Stimulated activated naive CD8-positive, alpha-beta T cell treated with anti-CD3 and anti-CD28 coated beads, Interleukin-15, Interleukin-2, amounts not matched to agents 100 ng/mL and 50 ng/mL, for 24 hours (primary cell): ENCODE measurements around the gene NASP.

ENCODE experiments used
- H3K27ac Mint-ChIP-seq: one replicate; pipeline ENCODE4 v1.8.0; 2021; ENCODE audit warnings: mild to moderate bottlenecking, mixed read lengths
- H3K27me3 Mint-ChIP-seq: one replicate; pipeline ENCODE4 v1.8.0; 2021; ENCODE audit warnings: mixed read lengths
- H3K36me3 Mint-ChIP-seq: one replicate; pipeline ENCODE4 v1.8.0; 2021; ENCODE audit warnings: low read depth, mixed read lengths
- H3K4me1 Mint-ChIP-seq: one replicate; pipeline ENCODE4 v1.8.0; 2021; ENCODE audit warnings: low read depth, mixed read lengths
- H3K4me3 Mint-ChIP-seq: one replicate; pipeline ENCODE4 v1.8.0; 2021; ENCODE audit warnings: mild to moderate bottlenecking, mixed read lengths
- H3K9me3 Mint-ChIP-seq: one replicate; pipeline ENCODE4 v1.8.0; 2021; ENCODE audit warnings: mixed read lengths

Gene NASP

GRCh38 chr1:45583666-45584350 lies at the start of gene NASP:
Gene NASP, plus strand, starts transcription at chr1:45584041. Its CDS starts 106 bp downstream, at chr1:45584147.
- peak within 1 kb of the TSS; percentile 96 for H3K4me3 Mint-ChIP-seq
- H3K9me3 Mint-ChIP-seq, result no peaks in the 10 kb centered on the region
- H3K27me3 Mint-ChIP-seq, result no peaks in the 10 kb centered on the region
- peaks cover 36% of the 10 kb centered on the region for H3K4me1 Mint-ChIP-seq
- peak within 1 kb of the TSS; percentile 98 for H3K27ac Mint-ChIP-seq
- peaks cover 23% of the 10 kb centered on the region for H3K36me3 Mint-ChIP-seq

GRCh38 chr1:45535988-45536766 lies 47.7 kb upstream of the NASP start:
- Mint-ChIP-seq H3K9me3 (no peaks in the 10 kb centered on the region), H3K27me3 (peaks cover 3% of the 10 kb centered on the region), H3K36me3 (no peaks in the 10 kb centered on the region), H3K4me1 (peaks cover 27% of the 10 kb centered on the region), H3K4me3 (no peak overlapping the region), H3K27ac (peak overlapping the region; percentile 42)

GRCh38 chr1:45536886-45537285 lies 47.0 kb upstream of the NASP start:
- Mint-ChIP-seq H3K9me3 (no peaks in the 10 kb centered on the region), H3K36me3 (no peaks in the 10 kb centered on the region), H3K27ac (peak overlapping the region; percentile 5), H3K27me3 (peaks cover 3% of the 10 kb centered on the region), H3K4me3 (no peak overlapping the region), H3K4me1 (peaks cover 28% of the 10 kb centered on the region)

GRCh38 chr1:45541193-45541592 lies 42.6 kb upstream of the NASP start:
- Mint-ChIP-seq H3K27ac (no peak overlapping the region), H3K4me1 (peaks cover 57% of the 10 kb centered on the region)

GRCh38 chr1:45542591-45542990 lies 41.2 kb upstream of the NASP start:
- Mint-ChIP-seq H3K4me3 (no peak overlapping the region), H3K27ac (no peak overlapping the region), H3K9me3 (no peaks in the 10 kb centered on the region), H3K27me3 (no peaks in the 10 kb centered on the region), H3K4me1 (peaks cover 51% of the 10 kb centered on the region), H3K36me3 (no peaks in the 10 kb centered on the region)

More at GRCh38 chr1:45541193-45541592, 42.6 kb upstream of the NASP start:
- Mint-ChIP-seq H3K9me3 (no peaks in the 10 kb centered on the region), H3K27me3 (no peaks in the 10 kb centered on the region), H3K36me3 (no peaks in the 10 kb centered on the region), H3K4me3 (no peak overlapping the region)

GRCh38 chr1:45543581-45544417 lies 40.0 kb upstream of the NASP start:
- no peaks in the 10 kb centered on the region for H3K27me3 Mint-ChIP-seq
- peaks cover 50% of the 10 kb centered on the region for H3K4me1 Mint-ChIP-seq
- no peaks in the 10 kb centered on the region for H3K9me3 Mint-ChIP-seq
- peak overlapping the region; percentile 89 for H3K27ac Mint-ChIP-seq
- peak overlapping the region; percentile 71 for H3K4me3 Mint-ChIP-seq
- H3K36me3 Mint-ChIP-seq, result no peaks in the 10 kb centered on the region

- Mint-ChIP-seq H3K9me3 (no peaks in the 10 kb centered on the region), H3K36me3 (no peaks in the 10 kb centered on the region), H3K4me1 (peaks cover 52% of the 10 kb centered on the region), H3K4me3 (peak overlapping the region; percentile 71), H3K27ac (peak overlapping the region; percentile 89), H3K27me3 (no peaks in the 10 kb centered on the region)
Observed at GRCh38 chr1:45544530-45544929, 39.3 kb upstream of the NASP start.

GRCh38 chr1:45545019-45545493 lies 38.8 kb upstream of the NASP start:
- H3K4me3 Mint-ChIP-seq, result peak overlapping the region; percentile 56
- peak overlapping the region; percentile 77 for H3K27ac Mint-ChIP-seq
- H3K9me3 Mint-ChIP-seq, result no peaks in the 10 kb centered on the region
- H3K27me3 Mint-ChIP-seq, result no peaks in the 10 kb centered on the region
- peaks cover 55% of the 10 kb centered on the region for H3K4me1 Mint-ChIP-seq
- H3K36me3 Mint-ChIP-seq, result no peaks in the 10 kb centered on the region

- Mint-ChIP-seq H3K36me3 (no peaks in the 10 kb centered on the region), H3K9me3 (no peaks in the 10 kb centered on the region), H3K27ac (peak overlapping the region; percentile 77), H3K4me3 (peak overlapping the region; percentile 56), H3K27me3 (no peaks in the 10 kb centered on the region), H3K4me1 (peaks cover 60% of the 10 kb centered on the region)
Observed at GRCh38 chr1:45545553-45546310, 38.1 kb upstream of the NASP start.

GRCh38 chr1:45550401-45551351 lies 33.2 kb upstream of the NASP start, which contains the start of gene AKR1A1:
Gene AKR1A1, plus strand, starts transcription at chr1:45550826. Its CDS starts 10,969 bp downstream, at chr1:45561795.
- Mint-ChIP-seq H3K4me3 (peak within 1 kb of the TSS; percentile 99), H3K27ac (peak within 1 kb of the TSS; percentile 96), H3K36me3 (peaks cover 14% of the 10 kb centered on the region), H3K27me3 (no peaks in the 10 kb centered on the region), H3K9me3 (no peaks in the 10 kb centered on the region), H3K4me1 (peaks cover 43% of the 10 kb centered on the region)

- H3K27me3 Mint-ChIP-seq, result no peaks in the 10 kb centered on the region
- H3K9me3 Mint-ChIP-seq, result no peaks in the 10 kb centered on the region
- H3K4me1 Mint-ChIP-seq, result peaks cover 33% of the 10 kb centered on the region
- H3K36me3 Mint-ChIP-seq, result peaks cover 18% of the 10 kb centered on the region
- H3K4me3 Mint-ChIP-seq, result peak overlapping the region; percentile 99
- peak overlapping the region; percentile 96 for H3K27ac Mint-ChIP-seq
Observed at GRCh38 chr1:45551684-45552083, 32.2 kb upstream of the NASP start.

GRCh38 chr1:45552331-45552730 lies 31.5 kb upstream of the NASP start:
- Mint-ChIP-seq H3K9me3 (no peaks in the 10 kb centered on the region), H3K27ac (peak overlapping the region; percentile 76), H3K36me3 (peaks cover 20% of the 10 kb centered on the region), H3K4me1 (peaks cover 32% of the 10 kb centered on the region), H3K27me3 (no peaks in the 10 kb centered on the region), H3K4me3 (peak overlapping the region; percentile 80)

- H3K27me3 Mint-ChIP-seq, result no peaks in the 10 kb centered on the region
- no peak overlapping the region for H3K27ac Mint-ChIP-seq
- no peak overlapping the region for H3K4me3 Mint-ChIP-seq
- peaks cover 41% of the 10 kb centered on the region for H3K4me1 Mint-ChIP-seq
- H3K36me3 Mint-ChIP-seq, result peaks cover 30% of the 10 kb centered on the region
- no peaks in the 10 kb centered on the region for H3K9me3 Mint-ChIP-seq
Observed at GRCh38 chr1:45554198-45554597, 29.6 kb upstream of the NASP start.
